Endothelial cell of umbilical vein (primary cell): ENCODE results near the gene TSC22D1. TPM values are rescaled to one million over a fixed set of nuclear protein-coding genes. Genes with fewer than 3 reads are reported as not detected.

Experiments
- BruUV-seq: library from RNA; stranded (reverse); fragments of 400-500 nt; replicated peaks from 2 replicates; lab custom pipeline; 2021; lab: Mats Ljungman, UMichigan
- CTCF ChIA-PET: fragments of 300-600, 350-600 bp; sonication (Branson Sonifier 250); formaldehyde crosslinking; loops from one replicate; lab custom pipeline; 2021; ENCODE audit warnings: antibody characterized with exemption, inconsistent platforms; lab: Charles Lee
- POLR2A ChIA-PET: fragments of 300-600, 350-600 bp; sonication (Branson Sonifier 250); formaldehyde crosslinking; loops from one replicate; lab custom pipeline; 2021; ENCODE audit warnings: antibody characterized with exemption, inconsistent platforms; lab: Charles Lee
- DNase-seq: peaks from one replicate; pipeline ENCODE4 v3.0.0-alpha.2; 2011; ENCODE audit warnings: low read depth, low spot score
- FAIRE-seq: peaks from 2 replicates; lab custom pipeline; 2011; peaks lifted over from hg19 to GRCh38; lab: Jason Lieb, UNC
- H2AFZ ChIP-seq: 2 replicates; pipeline ENCODE4 v1.6.0; 2012; ENCODE audit warnings: low read depth, low read length, control low read depth, inconsistent platforms
- H3K27ac ChIP-seq: 2 replicates; pipeline ENCODE4 v1.5.1; 2011; ENCODE audit warnings: low read depth, mild to moderate bottlenecking, control low read depth, low read length, moderate library complexity; ENCODE audit not compliant: insufficient read depth
- H3K27me3 ChIP-seq, 2 experiments: 2 replicates each; pipeline versions ENCODE4 v1.6.0 to v1.6.1; 2011; ENCODE audit warnings: low read length in 2 of 2, mixed read lengths in 1 of 2; ENCODE audit not compliant: control insufficient read depth in 2 of 2, insufficient read depth in 2 of 2
- H3K36me3 ChIP-seq, 2 experiments: 2 replicates in 1 of 2; 3 replicates in 1 of 2; pipeline ENCODE4 v1.5.1; 2011; ENCODE audit warnings: low read length in 2 of 2, mild to moderate bottlenecking in 1 of 2, moderate library complexity in 1 of 2; ENCODE audit not compliant: control insufficient read depth in 2 of 2, insufficient read depth in 2 of 2; ENCODE audit errors: extremely low read depth in 1 of 2
- H3K4me1 ChIP-seq: 3 replicates; pipeline ENCODE4 v1.5.1; 2011; ENCODE audit warnings: mild to moderate bottlenecking, low read length; ENCODE audit not compliant: control insufficient read depth, insufficient read depth; ENCODE audit errors: extremely low read depth
- H3K4me2 ChIP-seq: 2 replicates; pipeline ENCODE4 v1.6.1; 2011; ENCODE audit warnings: low read length, control low read depth, mixed read lengths; ENCODE audit not compliant: insufficient read depth
- H3K4me3 ChIP-seq, 3 experiments: fragments of 200-600 bp in 1 of 3; sonication (generic), shearing (Covaris generic) in 1 of 3; replicated peaks in 1 of 3; 2 replicates each; pipeline ENCODE4 v1.5.1; 2011 to 2016; ENCODE audit warnings: control low read depth in 3 of 3, low read length in 3 of 3, mild to moderate bottlenecking in 2 of 3, inconsistent platforms in 1 of 3, low read depth in 1 of 3, moderate library complexity in 1 of 3; ENCODE audit not compliant: insufficient read depth in 1 of 3
- H3K79me2 ChIP-seq: 2 replicates; pipeline ENCODE4 v1.6.0; 2012; ENCODE audit warnings: low read length, inconsistent platforms; ENCODE audit not compliant: control insufficient read depth, insufficient read depth
- H3K9ac ChIP-seq: replicated peaks from 2 replicates; pipeline ENCODE3; 2011; ENCODE audit warnings: low read length, control low read depth; ENCODE audit not compliant: insufficient read depth; ENCODE audit errors: extremely low read depth
- H3K9me1 ChIP-seq: replicated peaks from 3 replicates; pipeline ENCODE4 v1.6.0; 2011; ENCODE audit warnings: mild to moderate bottlenecking, low read length; ENCODE audit not compliant: control insufficient read depth, insufficient read depth; ENCODE audit errors: extremely low read depth
- H3K9me3 ChIP-seq: replicated peaks from 2 replicates; pipeline ENCODE4 v1.5.1; 2012; ENCODE audit warnings: low read length, inconsistent platforms; ENCODE audit not compliant: control insufficient read depth, insufficient read depth
- H4K20me1 ChIP-seq: replicated peaks from 2 replicates; pipeline ENCODE3; 2011; ENCODE audit warnings: mild to moderate bottlenecking, low read length; ENCODE audit not compliant: control insufficient read depth, insufficient read depth; ENCODE audit errors: extremely low read depth
- CTCF ChIP-seq, 2 donors: IDR thresholded peaks; 1 replicate in 1 of 2; 2 replicates in 1 of 2; pipeline ENCODE4 v1.5.1; 2011; ENCODE audit warnings: low read length in 2 of 2, mild to moderate bottlenecking in 2 of 2, moderate library complexity in 2 of 2, control low read depth in 1 of 2, inconsistent platforms in 1 of 2, low read depth in 1 of 2; ENCODE audit not compliant: insufficient read depth in 1 of 2; ENCODE audit errors: extremely low read depth in 1 of 2
- EZH2 ChIP-seq: IDR thresholded peaks from 2 replicates; pipeline ENCODE4 v1.6.1; 2012; ENCODE audit warnings: borderline replicate concordance, low read depth, mild to moderate bottlenecking, moderate library complexity, low read length, inconsistent platforms; ENCODE audit not compliant: severe bottlenecking
- FOS ChIP-seq: IDR thresholded peaks from 2 replicates; pipeline ENCODE4 v1.6.1; 2011; ENCODE audit warnings: mild to moderate bottlenecking, low read length, moderate library complexity, borderline replicate concordance; ENCODE audit not compliant: insufficient read depth
- GATA2 ChIP-seq: IDR thresholded peaks from 2 replicates; pipeline ENCODE4 v1.7.0; 2011; ENCODE audit warnings: low read depth, mild to moderate bottlenecking, moderate library complexity, mixed read lengths, low read length; ENCODE audit not compliant: insufficient read length, insufficient read depth
- JUN ChIP-seq: IDR thresholded peaks from 2 replicates; pipeline ENCODE4 v1.6.1; 2011; ENCODE audit warnings: borderline replicate concordance, low read depth; ENCODE audit not compliant: insufficient read length, insufficient read depth
- MYC ChIP-seq: IDR thresholded peaks from one replicate; pipeline ENCODE4 v1.6.1; 2011; ENCODE audit warnings: mild to moderate bottlenecking, low read depth, low read length
- POLR2A ChIP-seq: IDR thresholded peaks from 2 replicates; pipeline ENCODE4 v1.6.1; 2012; ENCODE audit warnings: low read depth, mild to moderate bottlenecking, control low read depth, low read length
- POLR2AphosphoS5 ChIP-seq: IDR thresholded peaks from 2 replicates; pipeline ENCODE4 v1.6.1; 2012; ENCODE audit warnings: low read depth, mild to moderate bottlenecking, control low read depth, low read length, moderate library complexity; ENCODE audit not compliant: insufficient read depth
- dilution Hi-C: fragments of 300-500 bp; cut with MboI; formaldehyde crosslinking; loops from one replicate; pipeline ENCODE4 v1.15.0; 2019; ENCODE audit warnings: low sequenced_read_pairs; ENCODE audit not compliant: extremely low pct_ligation_motif_present
- intact Hi-C: fragments of 100-400 bp; cut with micrococcal nuclease; formaldehyde crosslinking; loops from one replicate; pipeline ENCODE4 v1.10.0; 2022
- polyA plus RNA-seq, 4 experiments: library from polyadenylated mRNA; depleted of rRNA in 3 of 4; stranded (reverse) in 3 of 4; unstranded in 1 of 4; fragments of >200 nt; gene quantifications; 2 replicates each; pipeline versions ENCODE4 v1.2.1 to v1.2.3, GENCODE V29; 2011 to 2012; ENCODE audit warnings: missing spikeins in 1 of 4
- total RNA-seq: library from RNA; stranded (reverse); gene quantifications from 2 replicates; pipeline ENCODE4 v1.2.3, GENCODE V29; 2021
- TF ChIP-seq, protein P1 (sequence below): IDR thresholded peaks from 2 replicates; pipeline ENCODE4 v1.6.1; 2011; ENCODE audit not compliant: insufficient read depth, insufficient read length

Gene TSC22D1
- total and polyA plus RNA-seq, 2 donors (not counting 3 experiments of a cell fraction or from before 2014, with no cell fraction given): 47.7 to 51.8 TPM

DNA sequence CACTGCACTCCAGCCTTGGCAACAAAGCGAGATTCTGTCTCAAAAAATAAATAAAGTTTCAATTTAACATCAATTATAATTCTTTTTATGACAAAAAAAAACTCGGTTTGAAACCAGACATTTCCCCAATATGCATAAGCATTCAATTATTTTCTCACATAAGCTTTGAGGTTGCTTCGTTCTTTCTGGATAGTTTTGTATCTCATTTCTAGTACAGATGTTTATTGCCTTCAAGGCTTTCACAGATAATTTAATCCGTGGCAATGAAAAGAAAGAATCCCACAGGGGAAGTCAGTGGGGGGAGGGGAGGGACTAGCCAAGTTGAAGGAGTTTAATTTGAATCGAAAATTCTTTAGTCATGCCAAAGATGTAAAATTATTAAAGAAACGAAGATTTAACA is 29.6 kb upstream of the TSC22D1 start:
- no peak for FAIRE-seq
- dilution Hi-C loops (no loop called here), intact Hi-C loops (no loop called here)
- no peaks in the 10 kb centered on the region for H4K20me1 ChIP-seq
- POLR2A ChIA-PET: no interaction called here
- BruUV-seq: no TSS peak
- no peak overlapping the region for H3K4me3 ChIP-seq
- H3K4me2 ChIP-seq: no peak overlapping the region
- no peaks in the 10 kb centered on the region for H3K4me1 ChIP-seq
- no peak overlapping the region for H3K9ac ChIP-seq
- H3K27me3 ChIP-seq: no peaks in the 10 kb centered on the region
- H2AFZ ChIP-seq: no peak overlapping the region
- TF ChIP-seq JUN: no peak
- no peak for TF ChIP-seq EZH2
- TF ChIP-seq CTCF (IDR thresholded peaks at IDR 0.05; ENCODE audit: extremely low read depth in 1 of 2, insufficient read depth in 1 of 2, low read depth in 1 of 2, low read length in 2 of 2): no peak
- TF ChIP-seq, protein P1, sequence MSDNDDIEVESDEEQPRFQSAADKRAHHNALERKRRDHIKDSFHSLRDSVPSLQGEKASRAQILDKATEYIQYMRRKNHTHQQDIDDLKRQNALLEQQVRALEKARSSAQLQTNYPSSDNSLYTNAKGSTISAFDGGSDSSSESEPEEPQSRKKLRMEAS: no peak
- TF ChIP-seq GATA2: no peak
- TF ChIP-seq FOS: no peak
- no peak for TF ChIP-seq POLR2AphosphoS5
- TF ChIP-seq MYC: no peak
- no peak for TF ChIP-seq POLR2A
- H3K79me2 ChIP-seq: no peaks in the 10 kb centered on the region
- no peak overlapping the region for H3K27ac ChIP-seq
- no peaks in the 10 kb centered on the region for H3K36me3 ChIP-seq
- CTCF ChIA-PET: no interaction called here
- no peaks in the 10 kb centered on the region for H3K9me3 ChIP-seq
- H3K9me1 ChIP-seq: no peaks in the 10 kb centered on the region
- DNase-seq: no peak
